DOHH2 (cell line): ENCODE results near the gene ZNF561.

Experiments
- EZH2phosphoT487 ChIP-seq: fragments of 200-600 bp; sonication (generic); IDR thresholded peaks from 2 replicates; pipeline ENCODE4 v1.6.1; 2017; ENCODE audit warnings: borderline replicate concordance, mild to moderate bottlenecking, antibody characterized with exemption, low read length, moderate library complexity, mixed read lengths
- TF ChIP-seq, protein P1 (sequence below): fragments of 200-600 bp; sonication (generic); IDR thresholded peaks from one replicate; pipeline ENCODE4 v1.5.1; 2014; ENCODE audit warnings: antibody characterized with exemption, mild to moderate bottlenecking, low read depth, low read length; ENCODE audit not compliant: poor library complexity, severe bottlenecking

DNA sequence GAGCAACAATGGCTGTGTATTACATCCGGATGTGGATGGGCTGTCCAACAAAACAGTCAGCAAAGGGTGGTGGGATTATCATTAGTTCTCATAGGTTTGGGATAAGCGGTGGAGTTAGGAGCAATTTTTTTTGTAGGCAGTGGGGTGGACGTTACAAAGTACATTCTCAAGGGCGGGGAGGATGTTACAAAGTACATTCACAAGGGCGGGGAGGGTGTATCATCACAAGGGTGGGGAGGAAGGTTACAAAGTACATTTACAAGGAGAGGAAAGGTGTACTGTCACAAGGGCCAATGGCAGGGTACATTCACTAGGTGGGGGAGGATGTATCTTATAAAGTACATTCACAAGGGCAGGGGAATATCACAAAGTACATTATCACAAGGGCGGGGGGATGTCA, 20.8 kb upstream of the ZNF561 start:
- TF ChIP-seq, protein P1, sequence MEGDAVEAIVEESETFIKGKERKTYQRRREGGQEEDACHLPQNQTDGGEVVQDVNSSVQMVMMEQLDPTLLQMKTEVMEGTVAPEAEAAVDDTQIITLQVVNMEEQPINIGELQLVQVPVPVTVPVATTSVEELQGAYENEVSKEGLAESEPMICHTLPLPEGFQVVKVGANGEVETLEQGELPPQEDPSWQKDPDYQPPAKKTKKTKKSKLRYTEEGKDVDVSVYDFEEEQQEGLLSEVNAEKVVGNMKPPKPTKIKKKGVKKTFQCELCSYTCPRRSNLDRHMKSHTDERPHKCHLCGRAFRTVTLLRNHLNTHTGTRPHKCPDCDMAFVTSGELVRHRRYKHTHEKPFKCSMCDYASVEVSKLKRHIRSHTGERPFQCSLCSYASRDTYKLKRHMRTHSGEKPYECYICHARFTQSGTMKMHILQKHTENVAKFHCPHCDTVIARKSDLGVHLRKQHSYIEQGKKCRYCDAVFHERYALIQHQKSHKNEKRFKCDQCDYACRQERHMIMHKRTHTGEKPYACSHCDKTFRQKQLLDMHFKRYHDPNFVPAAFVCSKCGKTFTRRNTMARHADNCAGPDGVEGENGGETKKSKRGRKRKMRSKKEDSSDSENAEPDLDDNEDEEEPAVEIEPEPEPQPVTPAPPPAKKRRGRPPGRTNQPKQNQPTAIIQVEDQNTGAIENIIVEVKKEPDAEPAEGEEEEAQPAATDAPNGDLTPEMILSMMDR = no peak
- TF ChIP-seq EZH2phosphoT487 = no peak
